ENCODE data around the gene PUS1.
A peak's percentile ranks its signal among the peaks of the same experiment; 100 is the strongest.
"Not testable (repeated sequence)": the region's sequence is repeated elsewhere in the genome, so short reads cannot be mapped to it uniquely, and the experiment has no call there.

The PUS1 gene

GRCh38 chr12:131953810-131954209 lies 24.7 kb downstream of the PUS1 start:
- CTCF ChIA-PET: interaction anchor here (0.7 kb wide), 1 partner anchor 8 kb away, joined by 3 read pairs; no protein-coding TSS in a partner anchor
- H3K36me3 ChIP-seq (ENCODE audit: control insufficient read depth in 2 of 2, insufficient read depth in 1 of 2, low read length in 2 of 2); H3K4me3 ChIP-seq (ENCODE audit: low read depth, low read length); H3K27ac ChIP-seq (ENCODE audit: extremely low read depth, low read depth, low read length); H3K9me3 ChIP-seq (ENCODE audit: control insufficient read depth, insufficient read depth, low read depth, low read length); POLR2A ChIA-PET: not testable (repeated sequence)
- H3K4me1 ChIP-seq (ENCODE audit: control insufficient read depth, insufficient read depth, low read length): peaks cover 14% of the 10 kb centered on the region

DNA sequence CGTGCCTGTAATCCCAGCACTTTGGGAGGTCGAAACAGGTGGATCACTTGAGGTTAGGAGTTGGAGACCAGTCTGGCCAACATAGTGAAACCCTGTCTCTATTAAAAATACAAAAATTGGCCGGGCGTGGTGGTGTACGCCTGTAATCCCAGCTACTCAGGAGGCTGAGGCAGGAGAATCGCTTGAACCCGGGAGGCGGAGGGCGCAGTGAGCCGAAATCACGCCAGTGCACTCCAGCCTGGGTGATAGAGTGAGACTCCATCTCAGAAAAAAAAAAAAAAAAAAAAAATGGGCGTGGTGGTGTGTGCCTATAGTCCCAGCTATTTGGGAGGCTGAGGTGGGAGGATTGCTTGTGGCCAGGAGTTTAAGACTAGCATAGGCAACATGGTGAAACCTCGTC lies 25.4 kb downstream of the PUS1 start:
- H3K9me3 ChIP-seq (ENCODE audit: control insufficient read depth, insufficient read depth, low read depth, low read length); POLR2A ChIA-PET; H3K27ac ChIP-seq (ENCODE audit: extremely low read depth, low read depth, low read length); H3K36me3 ChIP-seq (ENCODE audit: control insufficient read depth in 2 of 2, insufficient read depth in 1 of 2, low read length in 2 of 2); H3K4me3 ChIP-seq (ENCODE audit: low read depth, low read length): not testable (repeated sequence)
- peak; percentile 45; the same call in 1 of the 2 replicates for TF ChIP-seq ZNF362 (tag by site-specific recombination; IDR thresholded peaks at IDR 0.05)
- TF ChIP-seq KLF7 (tag by site-specific recombination; IDR thresholded peaks at IDR 0.05; ENCODE audit: borderline replicate concordance): 0 out of 2 replicates have a peak, but pooled peaks have one; percentile 33
- CTCF ChIA-PET: interaction anchor here (0.6 to 0.7 kb wide), 2 partner anchors 12 to 460 kb away, joined by 3 read pairs; no protein-coding TSS in a partner anchor
- H3K4me1 ChIP-seq (ENCODE audit: control insufficient read depth, insufficient read depth, low read length): peaks cover 19% of the 10 kb centered on the region

DNA sequence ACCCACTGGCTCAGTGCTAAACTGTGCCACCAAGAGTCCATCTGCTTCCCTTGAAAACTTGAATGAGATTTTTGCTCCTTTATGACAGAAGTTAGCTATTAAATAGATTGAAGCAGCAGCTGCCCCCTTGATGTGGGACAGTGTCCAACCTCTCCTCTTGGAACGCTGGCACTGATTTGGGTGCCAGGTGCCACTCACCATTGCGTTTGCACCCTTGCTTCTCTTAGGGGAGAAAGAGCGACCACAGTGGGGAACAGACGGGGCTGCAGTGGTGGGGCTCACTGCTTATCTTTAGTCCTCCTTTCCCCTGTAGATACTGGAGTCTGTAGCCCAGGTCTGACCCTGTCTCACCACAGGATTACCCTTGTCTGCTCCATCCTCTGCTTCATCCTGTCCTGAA lies 30.0 kb downstream of the PUS1 start:
- ChIA-PET CTCF (interaction anchor here (0.9 kb wide), 1 partner anchor 9 kb away, joined by 4 read pairs; no protein-coding TSS in a partner anchor), POLR2A (interaction anchor here (1.1 kb wide), 2 partner anchors 9 to 29 kb away, joined by 3 read pairs; partner anchors contain the start of gene EP400)
- no peaks in the 10 kb centered on the region for H3K9me3 ChIP-seq (ENCODE audit: control insufficient read depth, insufficient read depth, low read depth, low read length)
- no peak overlapping the region for H3K4me3 ChIP-seq (ENCODE audit: low read depth, low read length)
- no peak overlapping the region for H3K27ac ChIP-seq (ENCODE audit: extremely low read depth, low read depth, low read length)
- H3K4me1 ChIP-seq (ENCODE audit: control insufficient read depth, insufficient read depth, low read length): peaks cover 19% of the 10 kb centered on the region
- TF ChIP-seq WT1 (tag by site-specific recombination; IDR thresholded peaks at IDR 0.05) (no peak), ZNF548 (tag by site-specific recombination; IDR thresholded peaks at IDR 0.05) (no peak), KLF1 (tag by site-specific recombination; IDR thresholded peaks at IDR 0.05) (no peak), ZNF510 (tag by site-specific recombination; IDR thresholded peaks at IDR 0.05; ENCODE audit: insufficient replicate concordance) (no peak), ZNF585B (tag by site-specific recombination; IDR thresholded peaks at IDR 0.05) (no peak), ZNF660 (tag by site-specific recombination; IDR thresholded peaks at IDR 0.05) (no peak), ZBTB20 (tag by site-specific recombination; IDR thresholded peaks at IDR 0.05) (no peak), ZSCAN16 (tag by site-specific recombination; IDR thresholded peaks at IDR 0.05) (no peak), EGR2 (tag by site-specific recombination; IDR thresholded peaks at IDR 0.05; ENCODE audit: low read depth) (no peak), HOXC10 (CRISPR knock-in tag; IDR thresholded peaks at IDR 0.05) (no peak), KLF16 (tag by site-specific recombination; IDR thresholded peaks at IDR 0.05) (no peak), ZNF664 (tag by site-specific recombination; IDR thresholded peaks at IDR 0.05) (no peak), ZNF132 (tag by site-specific recombination; IDR thresholded peaks at IDR 0.05; ENCODE audit: borderline replicate concordance) (no peak), ZNF2 (tag by site-specific recombination; IDR thresholded peaks at IDR 0.05) (no peak), ZNF433 (tag by site-specific recombination; IDR thresholded peaks at IDR 0.05; ENCODE audit: low read depth) (no peak), ZNF792 (tag by site-specific recombination; IDR thresholded peaks at IDR 0.05) (no peak), ZNF19 (tag by site-specific recombination; IDR thresholded peaks at IDR 0.05; ENCODE audit: low read depth) (no peak)
- TF ChIP-seq, protein P1, sequence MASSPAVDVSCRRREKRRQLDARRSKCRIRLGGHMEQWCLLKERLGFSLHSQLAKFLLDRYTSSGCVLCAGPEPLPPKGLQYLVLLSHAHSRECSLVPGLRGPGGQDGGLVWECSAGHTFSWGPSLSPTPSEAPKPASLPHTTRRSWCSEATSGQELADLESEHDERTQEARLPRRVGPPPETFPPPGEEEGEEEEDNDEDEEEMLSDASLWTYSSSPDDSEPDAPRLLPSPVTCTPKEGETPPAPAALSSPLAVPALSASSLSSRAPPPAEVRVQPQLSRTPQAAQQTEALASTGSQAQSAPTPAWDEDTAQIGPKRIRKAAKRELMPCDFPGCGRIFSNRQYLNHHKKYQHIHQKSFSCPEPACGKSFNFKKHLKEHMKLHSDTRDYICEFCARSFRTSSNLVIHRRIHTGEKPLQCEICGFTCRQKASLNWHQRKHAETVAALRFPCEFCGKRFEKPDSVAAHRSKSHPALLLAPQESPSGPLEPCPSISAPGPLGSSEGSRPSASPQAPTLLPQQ (tag by site-specific recombination; IDR thresholded peaks at IDR 0.05): no peak
- TF ChIP-seq, protein P2, sequence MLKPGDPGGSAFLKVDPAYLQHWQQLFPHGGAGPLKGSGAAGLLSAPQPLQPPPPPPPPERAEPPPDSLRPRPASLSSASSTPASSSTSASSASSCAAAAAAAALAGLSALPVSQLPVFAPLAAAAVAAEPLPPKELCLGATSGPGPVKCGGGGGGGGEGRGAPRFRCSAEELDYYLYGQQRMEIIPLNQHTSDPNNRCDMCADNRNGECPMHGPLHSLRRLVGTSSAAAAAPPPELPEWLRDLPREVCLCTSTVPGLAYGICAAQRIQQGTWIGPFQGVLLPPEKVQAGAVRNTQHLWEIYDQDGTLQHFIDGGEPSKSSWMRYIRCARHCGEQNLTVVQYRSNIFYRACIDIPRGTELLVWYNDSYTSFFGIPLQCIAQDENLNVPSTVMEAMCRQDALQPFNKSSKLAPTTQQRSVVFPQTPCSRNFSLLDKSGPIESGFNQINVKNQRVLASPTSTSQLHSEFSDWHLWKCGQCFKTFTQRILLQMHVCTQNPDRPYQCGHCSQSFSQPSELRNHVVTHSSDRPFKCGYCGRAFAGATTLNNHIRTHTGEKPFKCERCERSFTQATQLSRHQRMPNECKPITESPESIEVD (tag by site-specific recombination; IDR thresholded peaks at IDR 0.05): no peak
- TF ChIP-seq, protein P3, sequence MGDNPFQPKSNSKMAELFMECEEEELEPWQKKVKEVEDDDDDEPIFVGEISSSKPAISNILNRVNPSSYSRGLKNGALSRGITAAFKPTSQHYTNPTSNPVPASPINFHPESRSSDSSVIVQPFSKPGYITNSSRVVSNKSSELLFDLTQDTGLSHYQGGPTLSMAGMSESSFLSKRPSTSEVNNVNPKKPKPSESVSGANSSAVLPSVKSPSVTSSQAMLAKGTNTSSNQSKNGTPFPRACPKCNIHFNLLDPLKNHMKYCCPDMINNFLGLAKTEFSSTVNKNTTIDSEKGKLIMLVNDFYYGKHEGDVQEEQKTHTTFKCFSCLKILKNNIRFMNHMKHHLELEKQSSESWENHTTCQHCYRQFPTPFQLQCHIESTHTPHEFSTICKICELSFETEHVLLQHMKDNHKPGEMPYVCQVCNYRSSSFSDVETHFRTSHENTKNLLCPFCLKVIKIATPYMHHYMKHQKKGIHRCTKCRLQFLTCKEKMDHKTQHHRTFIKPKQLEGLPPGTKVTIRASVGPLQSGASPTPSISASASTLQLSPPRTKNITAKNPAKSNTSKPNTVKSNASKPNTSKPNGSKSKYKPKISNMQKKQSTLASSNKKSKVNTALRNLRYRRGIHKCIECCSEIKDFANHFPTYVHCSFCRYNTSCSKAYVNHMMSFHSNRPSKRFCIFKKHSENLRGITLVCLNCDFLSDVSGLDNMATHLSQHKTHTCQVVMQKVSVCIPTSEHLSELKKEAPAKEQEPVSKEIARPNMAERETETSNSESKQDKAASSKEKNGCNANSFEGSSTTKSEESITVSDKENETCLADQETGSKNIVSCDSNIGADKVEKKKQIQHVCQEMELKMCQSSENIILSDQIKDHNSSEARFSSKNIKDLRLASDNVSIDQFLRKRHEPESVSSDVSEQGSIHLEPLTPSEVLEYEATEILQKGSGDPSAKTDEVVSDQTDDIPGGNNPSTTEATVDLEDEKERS (tag by site-specific recombination; IDR thresholded peaks at IDR 0.05): no peak
- peaks cover 5 to 14% of the 10 kb centered on the region in 2 experiments; a peak in 2 of 3 replicates for H3K36me3 ChIP-seq (ENCODE audit: control insufficient read depth in 2 of 2, insufficient read depth in 1 of 2, low read length in 2 of 2)

Measured in HEK293 (cell line).